ENCODE data around the gene XXYLT1. TPM values are rescaled to one million over a fixed set of nuclear protein-coding genes. Genes with fewer than 3 reads are reported as not detected.
A peak's percentile ranks its signal among the peaks of the same experiment; 100 is the strongest.
"Not testable (repeated sequence)": the region's sequence is repeated elsewhere in the genome, so short reads cannot be mapped to it uniquely, and the experiment has no call there.

XXYLT1 gene
- total and polyA plus RNA-seq, 8 donors = 1.8 to 5.0 (median 2.6) TPM

GRCh38 chr3:195095704-195096036 lies 175.3 kb downstream of the XXYLT1 start:
- DNase-seq = peak in 1 of 6 donors; percentile 19
- ATAC-seq = no peak

GRCh38 chr3:195095035-195095703 lies 175.8 kb downstream of the XXYLT1 start:
- no peak overlapping the region for H3K27ac ChIP-seq
- no peaks in the 10 kb centered on the region for H3K9me3 ChIP-seq
- intact Hi-C loops (cut with DNase I) = no loop called here
- H3K27me3 ChIP-seq = no peaks in the 10 kb centered on the region
- peak in 1 of 6 donors; percentile 39 for DNase-seq
- no peaks in the 10 kb centered on the region for H3K36me3 ChIP-seq
- 85 to 93% methylated on average over 19 of the region's 19 CpGs for WGBS, 2 donors
- no peak for FAIRE-seq
- ATAC-seq = no peak
- no peak overlapping the region for H3K4me3 ChIP-seq
- TF ChIP-seq CTCF (IDR thresholded peaks at IDR 0.05) = no peak
- no peaks in the 10 kb centered on the region for H3K4me1 ChIP-seq

More at GRCh38 chr3:195095704-195096036, 175.3 kb downstream of the XXYLT1 start:
- intact Hi-C loops (cut with DNase I) = no loop called here
- no peak for FAIRE-seq
- Histone ChIP-seq H3K4me3 (no peak overlapping the region), H3K36me3 (no peaks in the 10 kb centered on the region), H3K9me3 (no peaks in the 10 kb centered on the region), H3K27ac (no peak overlapping the region), H3K27me3 (no peaks in the 10 kb centered on the region), H3K4me1 (no peaks in the 10 kb centered on the region)
- WGBS, 2 donors = 86 to 90% methylated on average over 7 of the region's 7 CpGs
- TF ChIP-seq CTCF (IDR thresholded peaks at IDR 0.05) = no peak

GRCh38 chr3:195094191-195094921 lies 176.6 kb downstream of the XXYLT1 start:
- H3K4me3 ChIP-seq = no peak overlapping the region
- DNase-seq = peak in 1 of 6 donors; percentile 52
- no peak for FAIRE-seq
- 87 to 88% methylated on average over 32 of the region's 32 CpGs for WGBS, 2 donors
- intact Hi-C loops (cut with DNase I) = no loop called here
- ATAC-seq = peak in 2 of 4 donors; percentile 18 to 32
- H3K27me3 ChIP-seq = no peaks in the 10 kb centered on the region
- H3K9me3 ChIP-seq = no peaks in the 10 kb centered on the region
- H3K36me3 ChIP-seq = no peaks in the 10 kb centered on the region
- H3K27ac ChIP-seq = no peak overlapping the region
- H3K4me1 ChIP-seq = no peaks in the 10 kb centered on the region
- TF ChIP-seq CTCF (IDR thresholded peaks at IDR 0.05) = no peak

- Histone ChIP-seq H3K36me3 (no peaks in the 10 kb centered on the region), H3K27ac (no peak overlapping the region), H3K9me3 (no peaks in the 10 kb centered on the region), H3K27me3 (no peaks in the 10 kb centered on the region), H3K4me3 (no peak overlapping the region), H3K4me1 (no peaks in the 10 kb centered on the region)
- peak in 1 of 6 donors; percentile 21 for DNase-seq
- FAIRE-seq = no peak
- TF ChIP-seq CTCF (IDR thresholded peaks at IDR 0.05) = no peak
- ATAC-seq = no peak
- intact Hi-C loops (cut with DNase I) = no loop called here
- WGBS, 2 donors = 78 to 84% methylated on average over 9 of the region's 9 CpGs
Measured at GRCh38 chr3:195093731-195094130, 177.2 kb downstream of the XXYLT1 start.

- H3K36me3 ChIP-seq; intact Hi-C loops (cut with DNase I); H3K27ac ChIP-seq; H3K27me3 ChIP-seq; H3K9me3 ChIP-seq; H3K4me1 ChIP-seq; FAIRE-seq: not testable (repeated sequence)
- peak in 1 of 4 donors; percentile 34 for ATAC-seq
- peak overlapping the region in 1 of 4 donors; percentile 27 for H3K4me3 ChIP-seq
- WGBS, 2 donors = 29 to 35% methylated on average over 15 to 23 of the region's 25 CpGs
- DNase-seq = peak in 1 of 6 donors; percentile 34
Measured at GRCh38 chr3:195087840-195088601, 182.9 kb downstream of the XXYLT1 start.

All from pancreas (tissue), 10 donors.